Tibial artery (tissue), 4 donors: ENCODE data around the gene RMRP.
A peak's percentile ranks its signal among the peaks of the same experiment; 100 is the strongest.

Source experiments
- DNase-seq, 2 donors: peaks; one replicate each; pipeline ENCODE4 v3.0.0-alpha.2; 2019
- H3K27ac ChIP-seq, 2 donors: fragments of 200-600 bp; sonication (generic) in 1 of 2; 1 replicate in 1 of 2; 2 replicates in 1 of 2; pipeline ENCODE4 v1.5.1; 2018 to 2019; ENCODE audit warnings: mild to moderate bottlenecking in 1 of 2
- H3K27me3 ChIP-seq, 2 donors: fragments of 200-600 bp; sonication (generic) in 1 of 2; one replicate each; pipeline versions ENCODE4 v1.5.1 to v1.6.0; 2016 to 2019
- H3K36me3 ChIP-seq, 3 donors: fragments of 200-600 bp; sonication (generic) in 2 of 3; one replicate each; pipeline ENCODE4 v1.5.1; 2016 to 2019; ENCODE audit warnings: mild to moderate bottlenecking in 2 of 3
- H3K4me1 ChIP-seq, 4 donors: fragments of 200-600 bp; sonication (generic) in 2 of 4; 1 replicate in 3 of 4; 2 replicates in 1 of 4; pipeline ENCODE4 v1.5.1; 2016 to 2019
- H3K4me3 ChIP-seq, 2 donors: fragments of 200-600 bp; sonication (generic) in 1 of 2; 1 replicate in 1 of 2; 2 replicates in 1 of 2; pipeline ENCODE4 v1.5.1; 2018 to 2019; ENCODE audit warnings: mild to moderate bottlenecking in 2 of 2
- H3K9me3 ChIP-seq, 3 donors: fragments of 200-600 bp; sonication (generic) in 1 of 3; one replicate each; pipeline ENCODE4 v1.5.1; 2016 to 2019
- intact Hi-C: fragments of 100-400 bp; cut with DNase I; formaldehyde crosslinking; loops from one replicate; pipeline ENCODE4 v1.15.0; 2023; ENCODE audit warnings: low total_unique reads
- TF ChIP-seq, protein P1 (sequence below), 2 experiments: fragments of 200-600 bp in 1 of 2; fragments of 450-650 bp in 1 of 2; IDR thresholded peaks; one replicate each; pipeline ENCODE4 v1.5.1; 2017 to 2019; ENCODE audit warnings: antibody characterized with exemption in 2 of 2, mild to moderate bottlenecking in 1 of 2, moderate library complexity in 1 of 2

RMRP gene

DNA sequence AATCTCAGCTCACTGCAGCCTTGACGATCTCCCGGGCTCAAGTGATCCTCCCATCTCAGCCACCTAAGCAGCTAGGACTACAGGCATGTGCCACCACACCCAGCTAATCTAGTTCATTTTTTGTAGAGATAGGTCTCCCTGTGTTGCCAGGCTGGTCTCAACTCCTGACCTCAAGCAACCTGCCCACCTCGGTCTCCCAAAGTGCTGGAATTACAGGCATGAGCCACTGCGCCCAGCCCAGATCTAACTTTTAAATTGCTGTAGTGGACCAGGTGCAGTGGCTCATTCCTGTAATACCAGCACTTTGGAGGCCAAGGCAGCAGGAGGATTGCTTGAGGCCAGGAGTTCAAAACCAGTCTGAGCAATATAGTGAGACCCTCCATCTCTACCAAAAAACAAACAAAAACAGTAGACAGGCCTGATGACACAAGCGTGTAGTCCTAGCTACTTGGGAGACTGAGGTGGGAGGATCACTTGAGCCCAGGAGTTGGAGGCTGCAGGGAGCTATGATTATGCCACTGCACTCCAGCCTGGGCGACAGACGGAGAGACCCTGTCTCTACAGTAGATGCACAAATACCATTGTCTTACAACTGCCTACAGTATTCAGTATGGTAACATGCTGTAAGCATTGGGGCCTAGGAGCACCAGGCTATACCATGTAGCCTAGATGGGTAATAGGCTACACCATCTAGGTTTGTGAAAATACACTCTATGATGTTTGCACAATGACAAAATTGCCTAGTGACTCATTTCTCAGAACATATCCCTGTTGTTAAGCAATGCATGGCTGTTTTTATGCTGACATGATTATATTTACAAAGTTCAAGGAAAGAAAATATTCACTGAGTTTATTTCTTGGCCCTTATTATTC is 5.6 kb downstream of the RMRP start:
- peak in 1 of 2 donors; percentile 48 for DNase-seq
- Histone ChIP-seq H3K4me1 (peaks cover 0 to 19% (median 6%) of the 10 kb centered on the region in 4 donors), H3K27me3 (no peaks in the 10 kb centered on the region), H3K4me3 (no peak overlapping the region), H3K9me3 (no peaks in the 10 kb centered on the region), H3K27ac (no peak overlapping the region), H3K36me3 (no peaks in the 10 kb centered on the region)
- intact Hi-C loops = no loop called here
- TF ChIP-seq, protein P1, sequence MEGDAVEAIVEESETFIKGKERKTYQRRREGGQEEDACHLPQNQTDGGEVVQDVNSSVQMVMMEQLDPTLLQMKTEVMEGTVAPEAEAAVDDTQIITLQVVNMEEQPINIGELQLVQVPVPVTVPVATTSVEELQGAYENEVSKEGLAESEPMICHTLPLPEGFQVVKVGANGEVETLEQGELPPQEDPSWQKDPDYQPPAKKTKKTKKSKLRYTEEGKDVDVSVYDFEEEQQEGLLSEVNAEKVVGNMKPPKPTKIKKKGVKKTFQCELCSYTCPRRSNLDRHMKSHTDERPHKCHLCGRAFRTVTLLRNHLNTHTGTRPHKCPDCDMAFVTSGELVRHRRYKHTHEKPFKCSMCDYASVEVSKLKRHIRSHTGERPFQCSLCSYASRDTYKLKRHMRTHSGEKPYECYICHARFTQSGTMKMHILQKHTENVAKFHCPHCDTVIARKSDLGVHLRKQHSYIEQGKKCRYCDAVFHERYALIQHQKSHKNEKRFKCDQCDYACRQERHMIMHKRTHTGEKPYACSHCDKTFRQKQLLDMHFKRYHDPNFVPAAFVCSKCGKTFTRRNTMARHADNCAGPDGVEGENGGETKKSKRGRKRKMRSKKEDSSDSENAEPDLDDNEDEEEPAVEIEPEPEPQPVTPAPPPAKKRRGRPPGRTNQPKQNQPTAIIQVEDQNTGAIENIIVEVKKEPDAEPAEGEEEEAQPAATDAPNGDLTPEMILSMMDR (IDR thresholded peaks at IDR 0.05) = no peak

DNA sequence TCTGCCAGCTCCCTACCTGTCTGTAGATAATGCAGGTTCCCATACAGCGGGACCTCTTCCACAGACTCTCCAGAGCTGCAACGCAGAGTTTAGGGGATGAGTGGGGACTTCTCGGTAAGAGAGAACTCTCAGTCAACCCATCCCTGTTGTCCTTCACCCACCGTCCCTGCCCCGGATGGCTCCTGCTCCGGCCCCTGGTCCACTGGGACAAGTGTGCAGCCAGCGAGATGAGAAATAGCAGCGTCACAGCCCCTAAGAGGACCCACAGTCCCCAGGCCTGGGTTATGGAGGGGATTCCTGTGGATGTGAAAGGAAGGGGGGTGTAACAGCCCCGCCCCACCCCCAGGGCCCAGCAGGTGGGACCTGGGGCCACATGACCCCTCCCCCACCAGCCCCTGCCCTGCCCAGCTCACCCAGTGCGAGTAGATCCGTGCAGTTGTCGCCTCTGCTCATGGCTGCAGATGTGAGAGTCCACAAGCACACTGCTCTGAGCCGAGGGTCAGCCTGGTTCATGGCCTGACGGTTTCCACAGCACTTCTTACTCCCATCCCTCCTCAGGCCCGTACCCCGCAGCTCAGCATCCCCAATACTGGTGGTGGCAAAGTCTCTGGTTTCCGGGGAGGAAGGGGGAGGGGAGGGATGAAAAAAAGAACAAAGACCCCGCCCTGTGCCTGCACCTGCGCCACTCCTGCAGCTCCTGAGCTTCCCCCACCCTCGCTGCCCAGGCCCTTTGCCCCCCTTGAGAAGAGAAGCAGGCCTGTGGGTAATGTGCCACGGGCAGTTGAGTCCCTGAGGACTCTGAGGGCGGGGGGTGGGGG is 7.3 kb downstream of the RMRP start, which contains the start of gene SIT1:
Gene SIT1 (minus strand): TSS at position 591 of the 818 bp plus-strand sequence. CDS start 78 bp downstream, at position 513.
- intact Hi-C loops = no loop called here
- TF ChIP-seq, protein P1 (IDR thresholded peaks at IDR 0.05) = no peak
- H3K27me3 ChIP-seq = no peaks in the 10 kb centered on the region
- H3K36me3 ChIP-seq = no peaks in the 10 kb centered on the region
- peak within 1 kb of the TSS; percentile 55 to 70 for H3K27ac ChIP-seq
- H3K4me1 ChIP-seq = peaks cover 0 to 20% (median 10%) of the 10 kb centered on the region in 4 donors
- peak within 1 kb of the TSS in 1 of 2 donors; percentile 8 for H3K4me3 ChIP-seq
- H3K9me3 ChIP-seq = no peaks in the 10 kb centered on the region
- peak in 1 of 2 donors; percentile 66 for DNase-seq

DNA sequence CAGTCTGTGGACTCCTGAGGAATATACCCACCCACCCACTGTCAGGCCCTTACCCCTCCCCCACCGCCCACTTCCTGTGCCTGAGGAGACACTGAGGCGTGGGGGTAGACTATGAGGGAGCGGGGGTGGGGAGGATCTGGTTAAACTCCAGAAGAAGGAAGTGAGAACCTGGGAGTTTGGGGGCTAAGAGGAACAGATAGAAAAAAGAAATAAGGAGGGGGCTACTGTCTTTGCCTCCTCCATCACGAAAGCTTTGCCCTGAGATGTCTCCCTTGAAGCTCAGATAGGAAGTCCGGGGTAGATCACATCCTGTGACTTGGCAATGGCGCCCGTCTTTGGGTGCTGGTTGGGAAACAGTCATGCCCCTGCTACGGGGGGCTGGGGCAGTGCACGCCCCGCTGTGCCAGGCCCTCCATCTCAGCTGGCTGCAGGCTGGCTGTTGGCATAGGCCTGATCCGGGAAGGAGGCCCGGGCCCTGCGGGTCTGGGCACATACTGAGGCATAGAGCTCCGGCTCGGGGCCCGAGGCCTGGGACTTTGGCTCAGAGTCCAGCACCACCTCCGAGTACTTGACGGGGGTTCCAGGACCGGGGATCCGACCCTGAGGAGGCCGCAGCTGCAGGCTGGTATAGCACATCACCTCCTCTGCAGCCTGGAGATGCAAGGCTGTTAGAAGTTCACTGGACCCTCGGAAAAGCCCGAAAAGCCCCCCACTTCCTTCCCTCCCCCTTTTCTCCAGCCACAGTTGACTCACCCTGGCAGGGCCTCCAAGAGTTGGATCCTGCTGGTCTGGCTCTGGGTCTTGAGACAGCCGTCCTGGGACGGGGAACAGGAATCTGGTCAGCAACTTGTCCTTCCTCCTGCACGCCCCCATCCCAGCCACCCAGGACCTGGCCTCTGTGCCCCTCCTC is 8.1 kb downstream of the RMRP start:
- TF ChIP-seq, protein P1 (IDR thresholded peaks at IDR 0.05) = no peak
- intact Hi-C loops = no loop called here
- Histone ChIP-seq H3K27ac (peak overlapping the region; percentile 55 to 70), H3K4me3 (peak overlapping the region in 1 of 2 donors; percentile 8), H3K4me1 (peaks cover 0 to 21% (median 10%) of the 10 kb centered on the region in 4 donors), H3K9me3 (no peaks in the 10 kb centered on the region), H3K27me3 (no peaks in the 10 kb centered on the region), H3K36me3 (no peaks in the 10 kb centered on the region)
- peak; percentile 68 to 79 for DNase-seq

DNA sequence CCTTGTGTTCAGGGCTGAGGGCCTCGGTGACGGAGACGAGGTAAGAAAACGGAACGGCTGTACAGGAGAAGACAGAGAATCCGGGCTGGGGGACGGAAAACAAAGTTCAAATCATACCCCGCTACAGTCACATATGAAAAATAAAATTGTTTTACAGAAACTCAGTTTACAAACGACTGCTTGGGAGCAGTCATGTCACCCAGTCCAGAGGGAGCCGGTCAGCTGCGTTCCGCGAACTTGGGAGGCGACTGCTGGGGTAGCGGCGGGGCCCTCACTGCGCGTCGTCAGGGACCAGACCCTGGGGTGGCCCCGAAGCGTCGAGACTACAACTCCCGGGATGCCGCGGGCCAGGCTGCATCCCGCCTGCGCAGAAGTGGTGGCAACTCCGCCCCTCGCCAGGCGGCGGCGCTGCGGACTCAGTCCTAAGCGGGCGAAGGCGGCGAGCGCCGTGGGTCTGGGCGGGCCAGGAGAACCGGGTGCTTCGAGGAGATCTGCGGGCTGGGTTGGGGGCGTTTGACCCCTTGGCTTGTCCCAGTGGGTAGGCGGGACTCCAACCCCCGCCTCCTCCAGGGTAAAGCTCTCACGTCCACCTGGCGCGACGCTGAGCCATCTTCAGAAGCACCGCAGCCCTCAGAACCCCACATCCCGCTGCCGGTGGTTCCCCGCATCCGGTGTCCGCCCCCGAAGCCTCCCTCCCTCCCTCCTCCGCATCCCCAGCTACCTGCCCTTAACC is 11.1 kb downstream of the RMRP start:
- no peaks in the 10 kb centered on the region for H3K9me3 ChIP-seq
- intact Hi-C loops = no loop called here
- peak; percentile 94 to 96 for DNase-seq
- peak overlapping the region; percentile 89 to 92 for H3K27ac ChIP-seq
- no peaks in the 10 kb centered on the region for H3K36me3 ChIP-seq
- H3K4me1 ChIP-seq = peaks cover 0 to 21% (median 10%) of the 10 kb centered on the region in 4 donors
- H3K4me3 ChIP-seq = peak overlapping the region; percentile 57 to 68
- H3K27me3 ChIP-seq = no peaks in the 10 kb centered on the region
- TF ChIP-seq, protein P1 (IDR thresholded peaks at IDR 0.05) = peak; percentile 96 to 97
